ENCODE data around the gene AEN.

The AEN gene

GRCh38 chr15:88664151-88664778, 43.1 kb downstream of the AEN start:
- DNase-seq (ENCODE audit: low read depth, low spot score) = no peak

DNA sequence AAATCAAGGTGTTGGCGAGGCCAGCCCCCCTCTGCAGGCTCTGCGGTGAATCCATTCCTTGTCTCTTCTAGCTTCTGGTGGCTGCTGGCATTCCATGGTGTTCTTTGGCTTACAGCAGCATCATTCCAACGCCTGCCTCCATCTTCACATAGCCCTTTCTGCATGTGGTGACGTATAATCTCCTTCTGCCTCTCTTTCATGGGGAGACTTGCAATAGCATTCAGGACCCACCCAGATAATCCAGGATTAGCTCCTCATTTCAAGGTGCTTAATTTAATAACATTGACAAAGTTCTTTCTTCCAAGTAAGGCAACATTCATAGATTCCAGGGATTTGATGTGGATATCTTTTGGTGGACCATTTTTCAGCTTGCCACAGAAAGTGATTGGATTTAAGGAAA, 53.5 kb downstream of the AEN start:
- DNase-seq (ENCODE audit: low read depth, low spot score) = no peak

DNA sequence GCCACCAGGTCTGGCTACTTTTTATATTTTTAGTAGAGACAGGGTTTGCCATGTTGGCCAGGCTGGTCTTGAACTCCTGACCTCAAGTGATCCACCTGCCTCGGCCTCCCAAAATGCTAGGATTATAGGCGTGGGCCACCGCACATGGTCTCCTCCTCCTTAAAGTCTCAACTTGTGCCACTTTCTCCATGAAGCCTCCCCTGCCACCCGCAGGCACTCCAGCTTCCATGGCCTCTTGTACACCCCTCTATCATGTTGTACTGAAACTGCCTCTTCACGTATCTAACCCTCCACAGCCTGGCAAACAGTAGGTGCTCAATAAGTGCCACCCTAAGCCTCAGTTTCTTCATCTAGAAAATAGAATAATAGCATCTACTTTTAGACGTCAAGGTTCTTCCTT, 57.6 kb downstream of the AEN start:
- DNase-seq (ENCODE audit: low read depth, low spot score) = no peak

GRCh38 chr15:88680241-88681001, 59.3 kb downstream of the AEN start:
- no peak for DNase-seq (ENCODE audit: low read depth, low spot score)

DNA sequence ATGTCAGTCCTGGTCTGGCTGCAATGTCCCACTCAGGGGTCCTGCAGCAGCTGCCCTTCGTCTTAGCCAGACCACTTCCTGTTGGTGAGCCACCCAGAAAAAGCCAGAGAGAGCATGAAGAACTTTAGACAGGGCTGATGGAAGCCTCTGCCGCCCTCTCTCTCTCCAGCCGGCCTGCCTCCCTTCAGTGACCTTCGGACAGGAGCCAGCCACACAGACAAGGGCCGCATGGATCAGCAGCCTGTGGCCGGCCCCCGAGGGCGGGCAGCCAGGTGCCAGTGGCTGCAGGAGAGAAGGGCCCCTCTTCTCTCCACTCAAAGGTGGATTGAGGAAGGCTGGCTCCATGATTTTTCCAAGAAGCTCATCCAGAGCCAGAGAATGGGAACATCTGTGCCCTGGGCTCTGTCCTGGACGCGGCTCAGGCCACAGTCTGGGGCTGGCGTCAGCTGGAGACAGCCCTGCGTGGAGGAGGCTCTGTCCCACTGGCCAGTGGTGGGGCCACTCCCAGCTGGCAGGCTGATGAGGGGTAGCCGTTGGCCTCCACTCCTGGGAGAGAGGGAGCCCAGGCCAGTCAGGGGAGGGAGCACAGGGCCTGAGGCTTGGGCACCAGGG, 60.6 kb downstream of the AEN start:
- no peak for DNase-seq (ENCODE audit: low read depth, low spot score)
